Measurements from ENCODE around the gene ZNF236. TPM values are rescaled to one million over a fixed set of nuclear protein-coding genes. Genes with fewer than 3 reads are reported as not detected.
"Not testable (repeated sequence)": the region's sequence is repeated elsewhere in the genome, so short reads cannot be mapped to it uniquely, and the experiment has no call there.

Gene ZNF236
- total RNA-seq, 1 donor from 2014 or later: 13.4 TPM

DNA sequence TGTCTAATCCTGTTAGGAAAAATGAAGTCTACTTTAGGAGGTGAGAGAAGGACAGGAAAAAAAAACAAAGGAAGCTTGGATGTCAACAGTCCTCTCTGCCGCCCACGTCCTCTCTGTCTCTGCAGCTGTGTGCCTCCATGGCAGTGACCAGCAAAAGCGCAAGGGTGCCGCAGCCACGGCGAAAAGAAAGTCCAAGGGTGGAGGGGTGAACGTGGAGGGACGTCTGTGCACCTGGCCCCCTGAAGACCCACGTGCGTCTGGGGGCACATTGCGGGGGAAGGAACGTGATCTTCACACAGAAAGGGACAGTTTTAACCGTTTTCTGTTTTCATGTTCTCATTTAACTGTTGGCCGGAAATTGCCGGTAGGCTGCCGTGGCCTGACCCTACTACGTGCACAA lies 157.5 kb downstream of the ZNF236 start:
- intact Hi-C loops (cut with micrococcal nuclease): no loop called here
- DNase-seq (no peak), ATAC-seq (no peak)

DNA sequence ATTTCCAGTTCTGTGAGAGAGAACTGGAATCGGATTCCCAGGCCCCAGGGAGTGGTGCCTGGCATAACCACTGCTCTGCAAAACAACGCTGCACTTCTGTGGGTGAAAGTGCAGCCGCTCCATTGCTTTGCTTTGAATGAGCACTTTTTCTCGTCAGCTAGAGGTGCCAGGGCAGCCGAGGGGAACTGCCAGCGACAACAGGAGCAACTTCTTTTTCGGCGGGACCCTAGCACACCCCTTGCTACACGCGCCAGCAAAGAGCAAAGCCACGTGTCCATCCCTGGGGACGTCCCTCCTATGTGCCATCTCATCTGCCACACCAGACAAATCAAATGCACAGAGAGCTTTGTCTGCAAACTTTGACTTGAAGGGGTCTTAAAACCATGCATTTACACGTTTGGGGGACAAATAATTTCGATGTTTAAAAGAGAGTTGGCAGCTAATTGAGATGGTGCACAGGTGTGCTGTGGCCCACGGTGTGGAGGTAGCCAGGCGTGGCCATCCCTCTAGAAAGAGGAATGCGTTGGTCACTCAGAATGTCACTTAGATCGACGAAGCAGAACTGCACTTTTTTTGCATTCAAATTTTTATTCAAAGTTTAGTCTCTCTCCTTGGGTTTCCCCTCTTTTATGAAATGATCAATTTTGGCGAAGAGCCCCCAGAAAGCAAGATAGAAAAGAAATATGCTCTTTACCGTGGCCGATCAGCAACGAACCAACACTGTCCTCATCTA lies 158.5 kb downstream of the ZNF236 start:
- DNase-seq: no peak
- no peak for ATAC-seq
- intact Hi-C loops (cut with micrococcal nuclease): no loop called here

DNA sequence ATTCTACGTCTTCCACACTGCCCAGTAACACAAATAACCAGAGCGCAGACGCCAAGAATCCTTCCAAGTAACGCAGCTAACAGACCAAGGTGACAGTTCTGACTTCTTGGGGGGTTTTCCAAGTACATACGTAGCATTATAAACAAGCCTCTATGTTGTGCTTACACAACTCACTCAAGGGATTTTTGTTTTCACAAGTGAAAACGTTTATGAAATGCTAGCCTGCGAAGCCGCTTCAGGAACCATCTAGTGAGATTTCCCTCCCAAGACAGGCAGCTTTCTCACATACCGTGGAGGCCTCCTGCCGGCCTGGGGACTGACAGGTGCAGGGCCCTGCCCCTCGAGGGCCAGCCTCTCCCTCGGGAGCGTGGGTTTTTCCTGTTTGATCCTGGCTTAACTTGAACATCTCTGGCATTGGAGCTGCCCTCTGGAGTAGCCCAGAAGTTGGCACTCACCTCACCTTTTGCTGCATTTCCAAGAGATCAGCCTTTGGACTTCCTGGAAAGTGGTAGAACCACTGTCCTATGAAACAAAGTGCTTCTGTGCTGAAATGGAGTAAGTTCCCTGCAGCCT lies 159.1 kb downstream of the ZNF236 start:
- intact Hi-C loops (cut with micrococcal nuclease): no loop called here
- ATAC-seq (no peak), DNase-seq (no peak)

DNA sequence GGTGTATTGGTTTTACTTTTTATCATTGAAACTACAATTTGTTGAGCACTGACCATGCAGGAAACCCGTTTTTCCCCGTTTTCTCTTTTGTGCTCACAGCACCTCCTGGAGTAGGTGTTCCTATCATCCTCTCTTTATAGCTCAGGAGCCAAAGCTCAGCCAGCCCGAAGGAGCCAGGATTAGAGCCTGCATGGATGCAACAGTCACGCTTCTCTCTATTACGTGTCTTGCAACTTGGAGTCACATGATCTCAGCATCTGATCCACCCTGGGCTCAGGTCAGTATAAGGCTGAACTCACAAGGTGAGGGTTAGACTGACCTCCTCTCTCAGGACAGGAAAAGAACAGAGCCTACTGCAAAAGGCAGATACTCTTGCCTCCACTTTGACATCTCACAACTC lies 159.7 kb downstream of the ZNF236 start:
- ATAC-seq (no peak), DNase-seq (no peak)
- intact Hi-C loops (cut with micrococcal nuclease): no loop called here

DNA sequence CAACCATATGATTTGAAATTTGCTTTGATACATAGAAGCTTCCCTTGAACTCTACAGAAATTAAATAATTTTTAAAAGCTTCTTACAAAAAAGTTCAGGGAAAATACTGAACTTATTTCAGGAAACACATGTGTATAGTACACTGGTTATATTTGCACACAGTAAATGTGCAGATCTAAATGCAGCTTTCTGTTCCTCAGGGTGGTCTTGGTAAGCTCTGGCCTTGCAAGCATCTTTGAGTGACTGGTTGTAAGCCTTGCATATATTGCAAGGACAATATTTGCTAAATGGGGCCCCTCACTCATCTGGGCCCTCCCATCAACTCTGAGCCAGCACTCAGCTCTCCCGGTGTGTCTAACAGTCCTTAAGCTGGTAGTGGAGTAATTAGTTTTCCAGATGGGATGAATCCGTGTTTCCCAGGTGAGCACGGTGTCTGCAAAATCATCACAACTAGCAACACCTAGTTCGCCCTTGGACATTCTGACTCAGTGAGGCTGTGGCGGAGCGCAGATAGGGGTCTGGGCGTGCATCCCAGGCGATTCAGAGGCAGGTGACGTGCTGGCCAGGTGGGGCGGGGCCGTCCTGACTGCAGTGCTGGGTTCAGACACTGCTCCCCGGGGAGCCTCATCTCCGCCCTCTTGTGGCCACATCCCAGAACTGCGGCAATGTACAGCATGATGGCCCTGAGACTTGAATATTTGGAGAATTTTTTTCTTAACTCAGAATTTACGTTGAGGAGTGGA lies 160.7 kb downstream of the ZNF236 start:
- intact Hi-C loops (cut with micrococcal nuclease): no loop called here
- DNase-seq (peak; percentile 91), ATAC-seq (peak; percentile 93)

DNA sequence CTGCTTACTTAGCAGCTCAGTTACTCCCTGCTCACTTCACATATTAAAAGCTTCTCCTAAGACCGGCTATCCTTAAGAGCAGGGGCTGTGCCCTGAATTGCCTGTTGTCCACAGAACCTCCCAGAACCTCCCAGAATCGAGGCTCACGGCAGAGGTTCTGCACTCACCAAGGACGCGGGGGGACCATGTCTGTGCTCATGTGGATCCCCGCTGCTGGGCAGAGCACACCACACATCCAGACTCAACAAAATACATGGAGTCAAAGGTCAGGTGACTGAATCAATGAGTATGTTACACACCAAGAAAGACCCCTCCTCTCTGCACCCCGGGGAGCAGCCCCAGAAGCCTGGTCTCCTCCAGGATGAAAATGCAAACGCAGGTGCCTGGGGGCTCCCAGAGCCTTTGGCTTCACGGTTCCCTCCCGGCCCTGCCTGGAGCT lies 161.3 kb downstream of the ZNF236 start:
- intact Hi-C loops (cut with micrococcal nuclease): no loop called here
- peak; percentile 4 for ATAC-seq
- DNase-seq: no peak

DNA sequence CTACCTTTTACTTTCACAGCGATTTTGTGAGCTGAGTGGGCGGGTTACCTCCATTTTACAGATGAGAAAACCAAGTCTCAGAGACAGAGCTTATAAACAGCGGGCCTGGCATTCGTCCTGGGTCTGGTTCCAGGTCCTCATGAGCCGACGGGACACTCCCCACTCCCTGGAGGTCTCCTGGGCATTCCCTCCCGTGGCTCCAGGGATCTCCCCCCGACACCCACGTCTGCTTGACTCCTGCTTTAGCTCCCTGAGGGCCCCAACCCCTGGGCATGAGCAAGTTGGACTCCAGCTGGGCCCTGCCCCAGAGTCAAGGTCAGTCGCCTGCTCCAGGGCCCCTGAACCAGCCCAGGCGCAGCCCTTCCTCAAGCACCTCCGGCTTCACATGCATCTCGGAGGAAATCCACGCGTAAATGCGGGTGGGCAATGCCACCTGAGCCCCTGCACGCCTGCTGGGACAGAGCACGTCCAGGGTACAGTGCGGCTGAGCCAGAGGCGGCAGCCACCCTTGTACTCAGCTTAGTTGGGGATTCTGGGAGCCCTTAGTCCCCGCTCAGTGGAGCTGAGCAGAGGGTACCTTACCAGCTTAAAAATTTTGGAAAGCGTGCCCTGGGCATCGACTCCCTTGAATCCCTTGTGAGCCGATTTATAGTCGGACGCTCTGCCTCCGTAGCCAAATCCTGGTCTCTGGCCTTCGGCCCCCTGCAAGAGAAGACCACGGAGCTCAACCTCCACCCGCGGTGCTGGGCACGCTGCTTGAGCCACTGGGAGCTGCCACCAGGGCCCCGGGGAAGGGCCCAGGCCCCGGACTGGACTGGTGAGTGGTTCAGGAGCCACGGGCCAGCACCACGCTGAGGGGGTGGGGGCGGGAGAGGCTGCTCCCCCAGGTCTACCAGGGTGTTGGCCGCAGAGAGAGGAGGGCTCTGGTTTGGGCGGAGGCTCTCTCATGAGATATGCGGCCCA lies 162.1 kb downstream of the ZNF236 start:
- ATAC-seq (no peak), DNase-seq (no peak)
- intact Hi-C loops (cut with micrococcal nuclease): no loop called here

DNA sequence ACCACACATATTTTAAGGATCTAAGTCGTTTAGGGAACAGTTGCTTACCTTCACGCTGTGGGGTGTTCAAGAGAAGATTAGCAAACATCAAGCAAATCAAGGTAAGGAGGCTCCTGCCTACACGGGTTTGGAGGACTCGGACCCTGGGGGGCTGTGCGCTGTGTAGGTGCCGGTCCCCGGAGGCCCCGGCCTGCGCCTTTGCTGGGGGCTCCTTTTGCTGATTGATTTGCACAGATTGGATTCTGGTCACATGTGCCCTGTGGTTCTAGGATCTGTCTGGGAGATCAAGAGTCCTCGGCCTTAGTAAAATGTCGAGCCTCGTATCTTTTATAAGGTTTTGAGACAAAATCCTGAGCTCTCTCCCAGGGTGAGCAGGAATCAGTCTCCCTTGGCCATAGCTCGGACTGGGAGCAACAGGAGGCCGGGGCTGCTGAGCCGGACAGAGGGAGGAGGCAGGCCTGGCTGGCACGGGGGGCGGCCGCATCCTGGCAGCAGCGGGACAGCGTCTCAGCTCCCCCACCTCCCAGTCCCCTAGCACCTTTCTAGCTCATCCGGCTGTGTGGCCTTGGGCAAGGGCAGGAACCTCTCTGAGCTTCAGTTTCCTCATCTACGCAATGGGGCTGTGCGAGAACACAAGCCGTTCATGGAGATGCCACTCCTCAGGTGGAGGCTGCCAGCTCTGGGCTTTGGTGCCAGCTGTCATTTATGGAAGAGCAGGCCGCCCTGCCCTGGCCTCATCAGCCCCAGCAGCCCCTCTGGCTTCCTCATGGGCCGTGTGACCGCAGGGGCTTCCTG lies 163.0 kb downstream of the ZNF236 start:
- ATAC-seq (no peak), DNase-seq (no peak)
- intact Hi-C loops (cut with micrococcal nuclease): no loop called here

DNA sequence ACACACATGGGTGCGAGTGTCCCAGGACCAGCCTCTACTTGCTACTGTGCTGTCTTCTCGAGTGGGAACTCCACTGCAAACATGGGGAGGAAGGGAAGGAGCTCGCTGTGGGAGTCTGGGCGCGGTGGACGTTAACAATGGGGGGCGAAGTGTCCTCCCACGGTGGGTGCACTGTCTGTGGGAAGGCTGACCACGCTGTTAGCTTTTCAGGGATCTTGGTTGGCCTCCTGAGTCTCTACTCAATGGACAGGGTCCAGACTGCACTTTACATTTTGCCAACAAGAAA lies 163.5 kb downstream of the ZNF236 start:
- DNase-seq (no peak), ATAC-seq (no peak)
- intact Hi-C loops (cut with micrococcal nuclease): no loop called here

DNA sequence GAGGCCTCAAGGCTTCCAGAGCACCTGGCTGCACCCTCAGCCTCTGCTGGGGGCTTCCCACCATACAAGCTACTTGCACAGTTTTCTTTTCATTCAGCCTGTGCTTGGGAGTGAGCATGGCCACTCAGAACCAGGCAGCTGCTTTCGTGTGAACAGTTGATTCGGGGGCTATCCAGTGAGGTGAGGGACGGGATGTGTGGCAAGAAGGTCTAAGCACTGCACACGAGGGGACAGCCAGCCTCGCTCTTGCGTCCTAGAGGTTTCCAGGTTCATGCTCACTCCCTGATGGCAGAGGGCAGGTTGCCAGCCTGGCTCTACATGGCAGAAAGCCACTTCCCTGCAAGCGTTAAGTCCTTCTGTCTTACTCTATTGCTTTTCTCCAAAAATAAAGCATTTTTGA lies 164.0 kb downstream of the ZNF236 start:
- ATAC-seq (no peak), DNase-seq (no peak)
- intact Hi-C loops (cut with micrococcal nuclease): no loop called here

DNA sequence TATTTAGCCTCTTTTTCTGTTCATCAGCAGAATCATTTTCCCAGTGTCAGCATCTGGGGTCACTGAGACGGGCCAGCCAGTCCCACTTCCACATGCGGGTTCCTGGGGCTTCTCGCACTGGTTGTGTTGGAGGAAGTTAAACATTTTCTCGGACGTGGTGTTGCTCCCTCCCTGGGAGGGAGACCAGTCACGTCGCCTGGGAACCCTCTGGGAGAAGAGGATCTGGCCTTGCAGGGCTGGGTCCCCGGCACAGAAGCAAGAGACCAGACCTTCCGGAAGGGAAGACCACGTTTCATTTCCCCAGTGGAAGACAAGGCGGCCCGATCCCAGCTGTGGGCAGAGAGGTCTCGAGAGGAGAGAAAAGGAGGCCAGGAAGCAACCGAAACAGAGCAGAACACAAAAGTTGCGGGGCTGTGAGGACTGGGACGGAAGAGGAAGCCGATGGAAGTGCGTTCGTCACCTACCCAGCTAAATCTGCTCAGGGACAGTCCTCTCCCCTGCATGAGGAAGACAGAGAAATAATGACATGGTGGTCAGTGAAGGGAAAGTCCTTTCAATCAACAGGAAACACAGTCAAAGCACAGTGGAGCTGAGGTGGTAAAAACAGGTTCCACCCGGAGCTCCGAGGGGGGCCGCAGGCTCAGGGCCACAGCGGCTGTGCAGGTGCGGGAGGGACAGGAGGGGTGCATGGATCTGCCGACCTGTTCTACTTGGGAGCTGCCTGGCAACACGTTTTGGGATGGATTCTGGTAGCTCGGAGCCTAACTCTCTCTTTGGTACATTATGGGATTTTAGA lies 165.9 kb downstream of the ZNF236 start:
- intact Hi-C loops (cut with micrococcal nuclease): no loop called here
- DNase-seq (no peak), ATAC-seq (peak; percentile 64)

DNA sequence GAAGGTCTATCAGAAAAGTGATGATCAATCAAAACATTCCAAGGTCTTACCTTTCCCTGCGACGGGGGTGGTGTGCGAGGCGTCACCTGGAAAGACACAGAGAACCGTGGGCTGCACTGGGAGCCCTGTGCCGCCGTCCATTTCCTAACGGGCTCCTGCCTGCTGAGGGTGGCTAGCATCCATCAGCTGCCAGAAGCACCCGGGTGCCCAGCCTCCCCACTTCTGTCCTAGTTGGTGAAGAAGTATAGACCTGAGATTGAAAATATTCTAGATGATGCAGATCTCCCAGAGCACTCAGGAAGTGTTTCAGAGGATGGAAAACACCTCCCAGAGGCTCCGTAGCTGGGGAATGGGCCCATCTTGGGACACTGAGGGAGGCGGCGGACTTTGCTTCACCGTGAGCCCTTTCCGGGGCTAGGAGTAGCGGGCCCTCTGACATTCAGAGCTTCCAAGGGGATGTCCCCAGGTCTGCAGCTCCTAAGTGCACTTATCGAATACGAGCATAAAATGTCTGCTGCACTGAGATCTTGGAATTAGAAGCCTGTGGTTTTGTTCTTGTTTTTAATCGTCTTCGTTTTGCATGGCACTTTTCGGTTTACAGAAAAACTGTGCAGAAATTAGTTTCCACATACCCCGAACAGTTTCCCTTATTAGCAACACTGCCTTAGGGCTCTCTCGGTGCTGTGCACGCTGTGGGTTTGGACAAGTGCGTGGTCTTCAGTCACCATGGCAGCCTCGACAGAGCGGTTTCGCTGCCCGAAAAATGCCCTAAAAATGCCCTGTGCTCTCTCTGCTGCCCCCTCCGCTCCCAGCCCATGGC lies 166.7 kb downstream of the ZNF236 start:
- no peak for DNase-seq
- intact Hi-C loops (cut with micrococcal nuclease): no loop called here

DNA sequence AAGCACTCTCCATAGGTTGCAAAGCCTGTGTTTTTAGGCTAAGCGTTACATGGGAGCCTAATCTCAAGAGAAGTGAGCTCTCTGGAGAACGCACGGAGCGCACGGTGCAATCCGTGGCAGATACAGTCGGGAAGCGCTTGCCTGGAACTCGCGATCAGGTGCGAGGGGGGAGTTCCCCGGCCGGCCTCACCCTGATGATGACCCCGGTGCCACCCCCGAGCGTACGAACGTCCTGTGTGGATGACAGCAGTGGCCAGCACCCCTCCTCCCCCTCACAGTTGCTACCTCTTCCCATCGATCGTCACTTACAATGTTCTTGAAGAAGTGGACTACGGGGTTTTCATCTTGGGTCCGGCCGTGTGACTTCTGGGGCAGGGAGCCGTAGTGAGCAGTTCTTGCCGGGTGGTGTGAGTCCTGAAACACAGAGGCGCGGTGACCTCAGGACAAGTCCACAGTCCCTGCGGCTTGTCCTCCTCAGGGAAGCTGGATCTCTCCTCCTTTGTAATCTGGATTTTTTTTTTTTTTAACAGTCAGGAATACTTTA lies 167.4 kb downstream of the ZNF236 start:
- no peak for DNase-seq
- intact Hi-C loops (cut with micrococcal nuclease): no loop called here
- ATAC-seq: no peak

More for the DNA sequence above, 166.7 kb downstream of the ZNF236 start:
- no peak for ATAC-seq

DNA sequence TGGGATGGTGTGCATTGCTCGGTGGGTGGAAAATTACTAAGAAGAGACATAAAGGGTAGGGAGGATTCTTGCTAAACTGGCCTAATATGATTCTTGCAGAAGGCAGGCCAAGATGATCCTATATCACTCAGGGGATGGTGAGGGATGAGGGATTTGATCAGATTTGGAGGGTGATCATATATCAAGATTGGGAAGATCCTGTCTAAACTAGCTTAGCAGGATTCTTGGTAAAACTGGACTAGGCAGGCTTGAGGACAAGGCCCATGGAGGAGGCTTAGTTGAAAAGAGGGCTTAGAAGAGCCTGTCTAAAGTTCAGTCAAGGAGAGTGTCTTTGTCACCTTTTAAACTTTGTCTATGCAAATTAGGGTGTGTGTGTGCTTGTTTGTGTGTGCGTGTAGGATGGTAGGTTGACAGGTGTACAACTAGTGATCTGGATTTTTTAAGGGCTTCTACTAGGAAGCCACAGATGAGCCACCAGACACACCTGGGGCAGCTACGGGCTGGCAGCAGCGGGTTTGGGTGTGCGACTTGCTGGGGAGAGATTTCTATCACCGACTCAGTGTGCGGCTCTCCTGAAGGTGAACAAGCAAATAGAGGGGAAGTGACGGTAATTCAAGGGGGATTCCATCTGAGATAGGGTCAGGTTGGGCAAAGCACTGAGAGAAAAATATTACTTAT lies 168.1 kb downstream of the ZNF236 start:
- ATAC-seq; DNase-seq; intact Hi-C loops (cut with micrococcal nuclease): not testable (repeated sequence)

DNA sequence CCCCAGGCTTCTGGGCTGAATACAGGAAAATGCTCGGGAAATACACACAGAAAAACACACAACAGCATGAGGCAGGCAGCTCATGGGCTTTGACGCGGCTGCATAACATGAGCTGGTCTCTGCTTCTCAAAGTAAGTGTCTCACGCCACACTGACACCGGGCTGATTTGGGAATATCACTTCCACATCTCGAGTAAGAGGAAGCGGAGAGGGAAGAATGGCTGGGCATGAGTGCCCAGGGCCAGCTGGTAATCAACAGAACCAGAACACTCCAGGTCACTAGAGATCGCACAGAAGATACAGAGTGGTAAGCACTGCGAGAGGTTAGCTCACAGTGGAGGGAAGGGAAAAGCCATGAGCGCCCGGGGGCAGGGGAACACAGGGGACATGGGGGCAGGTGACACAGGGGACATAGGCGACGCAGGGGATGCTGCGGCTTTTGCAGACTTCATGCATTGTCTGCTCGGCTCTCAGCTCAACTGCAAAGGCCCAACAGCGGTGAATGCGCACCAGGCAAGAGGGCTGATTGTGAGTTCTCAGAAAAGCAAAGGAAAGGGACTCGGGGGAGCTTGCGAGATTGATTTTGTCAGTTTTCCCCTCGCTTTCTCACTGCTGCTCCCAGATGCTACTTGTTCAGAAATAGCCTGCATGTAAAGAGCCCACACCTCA lies 168.8 kb downstream of the ZNF236 start:
- intact Hi-C loops (cut with micrococcal nuclease): no loop called here
- no peak for DNase-seq
- ATAC-seq: peak; percentile 26
